Activated CD8-positive, alpha-beta memory T cell treated with anti-CD3 and anti-CD28 coated beads for 24 hours (primary cell): ENCODE results near the gene BTBD17.
"Not testable (repeated sequence)": the region's sequence is repeated elsewhere in the genome, so short reads cannot be mapped to it uniquely, and the experiment has no call there.

Source experiments
- DNase-seq: peaks from one replicate; pipeline ENCODE4 v3.0.0-alpha.2; 2020

The BTBD17 gene, protein sequence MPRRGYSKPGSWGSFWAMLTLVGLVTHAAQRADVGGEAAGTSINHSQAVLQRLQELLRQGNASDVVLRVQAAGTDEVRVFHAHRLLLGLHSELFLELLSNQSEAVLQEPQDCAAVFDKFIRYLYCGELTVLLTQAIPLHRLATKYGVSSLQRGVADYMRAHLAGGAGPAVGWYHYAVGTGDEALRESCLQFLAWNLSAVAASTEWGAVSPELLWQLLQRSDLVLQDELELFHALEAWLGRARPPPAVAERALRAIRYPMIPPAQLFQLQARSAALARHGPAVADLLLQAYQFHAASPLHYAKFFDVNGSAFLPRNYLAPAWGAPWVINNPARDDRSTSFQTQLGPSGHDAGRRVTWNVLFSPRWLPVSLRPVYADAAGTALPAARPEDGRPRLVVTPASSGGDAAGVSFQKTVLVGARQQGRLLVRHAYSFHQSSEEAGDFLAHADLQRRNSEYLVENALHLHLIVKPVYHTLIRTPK

DNA sequence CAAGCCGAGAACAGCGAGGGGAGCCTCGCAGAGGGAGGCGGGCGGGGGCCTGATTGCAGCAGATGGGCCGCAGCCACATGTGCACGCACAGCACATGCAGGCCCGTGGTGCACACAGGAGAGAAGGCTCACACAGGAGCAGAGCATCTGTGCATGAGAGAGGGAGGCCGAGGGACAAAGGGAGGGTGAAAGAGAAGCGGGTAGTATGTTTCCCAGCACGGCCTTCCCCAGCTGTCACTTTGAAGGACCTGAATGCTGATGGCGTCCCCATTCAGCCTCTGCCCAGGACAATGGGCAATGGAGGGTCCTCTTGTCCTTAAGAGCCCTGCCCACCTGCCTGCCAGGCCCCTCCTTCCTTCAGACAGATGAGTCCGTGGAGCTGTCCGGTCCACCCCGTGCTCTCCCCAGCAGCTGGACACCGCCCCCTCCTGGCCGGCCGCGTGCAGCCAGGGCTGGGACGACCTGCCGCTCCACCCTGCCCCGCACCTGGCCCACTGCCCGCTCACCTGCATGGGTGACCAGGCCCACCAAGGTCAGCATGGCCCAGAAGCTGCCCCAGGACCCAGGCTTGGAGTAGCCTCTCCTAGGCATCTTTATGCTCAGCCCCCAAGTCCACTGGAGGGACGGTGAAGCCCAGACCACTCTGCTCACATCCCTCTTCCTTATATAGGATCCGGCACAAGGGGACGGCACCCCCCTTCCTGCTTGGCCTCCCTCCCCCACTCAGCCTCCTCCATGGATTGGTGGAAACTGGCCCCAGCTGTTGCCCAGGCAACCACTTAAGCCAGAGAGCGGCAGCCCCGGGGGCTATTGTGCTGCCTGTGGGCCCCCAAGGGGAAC, at the start of gene BTBD17:
TSS of gene BTBD17 (minus strand) at position 639 of the 839 bp plus-strand sequence. CDS start at position 590, 49 bp downstream.
- peak; percentile 71 for DNase-seq

DNA sequence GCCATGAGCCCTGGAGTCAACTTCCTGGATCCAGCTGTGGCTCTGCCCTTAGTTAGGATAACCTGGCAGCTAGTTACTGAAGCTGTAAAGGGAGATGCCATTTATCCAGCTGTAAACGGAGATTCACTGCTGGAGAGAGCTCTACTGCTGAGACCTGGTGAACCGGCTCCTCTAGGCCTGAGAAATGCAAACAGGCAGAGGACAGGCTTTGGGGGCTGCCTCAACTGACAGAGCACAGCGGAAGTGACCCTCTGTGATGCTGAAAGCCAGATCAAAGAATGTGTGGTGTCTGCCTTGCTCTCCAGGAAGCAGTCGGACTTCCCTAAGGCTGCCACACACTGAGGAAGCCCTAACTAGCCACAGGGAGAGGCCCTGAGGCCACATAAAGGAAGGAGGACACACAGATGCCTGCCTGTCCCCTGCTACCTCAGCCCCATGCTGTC, 48.4 kb upstream of the BTBD17 start:
- DNase-seq = no peak

DNA sequence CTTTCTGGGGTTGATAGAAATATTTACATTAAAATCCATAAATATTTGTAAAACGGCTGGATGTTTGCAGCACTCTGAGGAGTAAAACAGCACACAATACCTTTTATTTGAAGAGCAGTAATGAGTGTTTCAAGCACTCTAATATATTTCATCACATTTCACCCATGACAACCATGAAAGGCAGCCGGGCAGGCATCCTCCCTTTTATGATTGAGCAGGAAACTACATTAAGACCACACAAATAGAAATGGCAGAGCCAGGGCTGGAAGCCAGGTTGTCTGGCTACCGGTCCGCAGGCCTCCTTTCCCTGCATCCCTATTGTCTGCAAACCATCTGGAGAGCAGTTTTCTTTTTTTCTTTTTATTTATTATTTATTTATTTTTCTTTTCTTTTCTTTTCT, 47.1 kb upstream of the BTBD17 start:
- DNase-seq = no peak

DNA sequence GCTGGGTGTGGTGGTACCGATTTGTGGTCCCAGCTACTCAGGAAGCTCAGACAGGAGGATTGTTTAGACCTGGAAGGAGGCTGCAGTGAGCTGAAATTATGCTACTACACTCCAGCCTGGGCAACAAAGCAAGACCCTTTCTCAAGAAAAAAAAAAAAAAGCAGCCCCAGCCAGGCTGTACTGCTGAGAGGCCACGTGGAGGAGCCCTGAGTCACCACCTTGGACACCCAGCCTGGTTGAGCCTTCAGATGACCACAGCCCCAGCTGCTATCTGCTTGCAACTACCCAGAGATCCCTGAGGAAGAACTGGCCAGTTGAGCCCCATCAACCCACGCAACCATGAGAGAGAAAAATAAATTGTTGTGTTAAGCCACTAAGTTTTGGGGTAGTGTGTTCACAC, 46.6 kb upstream of the BTBD17 start:
- no peak for DNase-seq

DNA sequence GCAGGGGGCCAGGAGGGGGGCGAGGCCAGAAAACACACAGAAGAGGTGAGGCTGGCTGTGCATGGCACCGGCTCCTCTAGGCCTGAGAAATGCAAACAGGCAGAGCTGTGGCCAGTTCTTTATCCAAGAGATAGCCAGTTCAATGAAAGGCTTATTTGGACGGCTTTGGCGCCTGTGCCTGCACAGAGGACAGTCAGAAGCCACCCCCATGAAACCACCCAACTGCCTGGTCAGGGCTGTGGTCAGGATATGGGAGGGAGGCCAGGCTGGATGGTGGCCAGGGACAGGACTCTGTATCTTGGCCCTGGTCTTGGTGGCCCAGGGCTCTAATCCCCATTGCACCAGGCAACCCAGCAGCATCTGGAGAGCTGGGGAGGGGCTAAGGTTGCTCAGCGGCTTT, 45.7 kb upstream of the BTBD17 start:
- DNase-seq = no peak

DNA sequence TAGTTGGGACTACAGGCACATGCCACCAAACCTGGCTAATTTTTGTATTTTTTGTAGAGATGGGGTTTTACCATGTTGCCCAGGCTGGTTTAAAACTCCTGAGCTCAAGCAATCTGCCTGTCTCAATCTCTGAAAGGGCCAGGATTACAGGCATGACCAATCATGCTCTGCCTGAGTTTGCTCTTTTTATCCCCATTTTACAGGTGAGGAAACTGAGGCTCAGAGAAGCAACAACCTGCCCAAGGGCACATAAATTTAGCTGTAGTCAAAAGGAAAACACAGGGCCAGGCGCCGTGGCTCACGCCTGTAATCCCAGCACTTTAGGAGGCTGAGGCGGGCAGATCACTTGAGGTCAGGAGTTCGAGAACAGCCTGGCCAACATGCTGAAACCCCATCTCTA, 43.6 kb upstream of the BTBD17 start:
- DNase-seq = not testable (repeated sequence)

DNA sequence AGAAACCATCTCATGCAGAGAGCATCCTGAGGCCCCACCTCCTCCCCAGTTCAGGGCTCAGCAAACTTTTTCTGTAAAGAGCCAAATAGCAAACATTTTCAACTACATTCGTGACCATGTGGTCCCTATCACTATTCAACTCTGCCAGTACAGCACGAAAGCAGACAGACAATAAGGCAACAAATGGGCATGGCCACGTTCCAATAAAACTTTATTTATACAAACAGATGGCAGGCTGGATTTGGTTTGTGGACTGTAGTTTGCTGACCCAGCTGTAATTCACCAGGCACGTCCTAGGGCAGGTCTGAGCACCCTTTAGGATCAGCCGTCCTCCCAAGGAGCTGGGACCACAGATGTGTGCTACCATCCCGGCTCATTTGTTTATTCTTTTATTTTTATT, 43.1 kb upstream of the BTBD17 start:
- no peak for DNase-seq

DNA sequence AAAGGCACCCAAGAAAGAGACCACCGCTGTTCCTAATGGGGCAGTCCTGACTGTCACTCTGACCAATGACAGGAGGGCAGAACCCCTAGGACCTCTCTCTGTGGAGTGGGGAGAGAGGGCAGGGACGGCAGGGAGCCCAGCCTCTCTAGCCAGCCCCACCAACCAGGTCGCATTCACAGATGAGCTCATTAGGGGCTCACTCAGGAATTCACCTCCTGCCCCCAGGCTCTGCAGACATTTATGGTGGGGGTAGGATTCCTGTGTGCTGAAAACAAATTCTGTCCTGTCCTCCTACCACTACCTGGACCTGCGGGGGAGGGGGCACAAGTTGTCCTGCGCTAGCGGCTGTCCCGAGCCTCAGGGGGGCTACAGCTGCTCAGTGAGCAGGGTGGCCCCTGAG, 42.5 kb upstream of the BTBD17 start:
- no peak for DNase-seq

DNA sequence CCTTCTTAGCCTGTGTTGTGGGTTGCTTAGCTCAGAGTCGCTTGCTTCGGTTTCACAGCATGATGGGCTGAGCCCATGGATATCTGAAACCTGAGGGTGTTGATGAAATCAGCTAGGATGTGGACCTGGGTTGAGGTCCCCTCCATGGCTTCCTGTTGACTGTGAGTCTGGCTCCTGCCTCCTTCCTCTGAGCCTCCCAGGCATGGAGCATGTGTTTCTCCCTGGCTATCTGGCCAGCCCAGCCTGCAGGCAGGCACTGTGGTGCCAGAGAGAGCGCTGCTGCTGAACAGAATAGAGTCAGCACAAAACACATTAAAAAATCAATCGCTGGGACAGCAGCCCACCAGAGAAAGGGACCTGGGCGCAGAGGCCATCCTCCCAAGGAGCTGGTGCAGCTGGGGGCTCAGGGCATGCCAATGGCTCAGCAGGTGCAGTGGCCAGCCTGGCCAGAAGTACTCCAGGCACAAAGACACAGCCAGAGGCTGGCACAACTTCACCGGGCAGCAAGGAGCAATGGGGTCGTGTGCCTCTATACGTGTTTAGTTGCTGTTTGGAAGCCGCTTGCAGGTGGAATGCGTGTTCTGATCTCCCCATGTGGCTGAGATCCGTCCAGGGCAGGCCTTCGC, 42.0 kb upstream of the BTBD17 start:
- DNase-seq = no peak

DNA sequence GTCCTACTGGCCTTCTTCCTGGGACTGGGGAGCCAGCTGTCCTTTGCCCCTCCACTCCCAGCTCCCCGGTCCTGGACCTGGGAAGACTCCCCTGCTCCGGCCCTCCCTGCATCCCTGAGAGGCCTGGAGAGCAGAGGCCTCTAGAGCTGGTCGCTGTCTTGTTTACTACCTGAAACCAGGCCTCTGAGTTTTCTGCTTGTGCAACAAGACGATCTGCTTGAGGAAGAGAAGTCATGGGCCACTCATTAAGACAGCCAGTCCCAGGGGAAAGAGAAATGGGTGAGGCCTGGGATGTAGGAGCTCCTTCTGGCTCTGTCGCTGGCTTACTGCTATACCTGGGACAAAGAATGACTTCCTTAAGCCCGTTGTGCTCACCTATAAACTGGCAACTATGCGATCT, 40.4 kb upstream of the BTBD17 start:
- DNase-seq = no peak

DNA sequence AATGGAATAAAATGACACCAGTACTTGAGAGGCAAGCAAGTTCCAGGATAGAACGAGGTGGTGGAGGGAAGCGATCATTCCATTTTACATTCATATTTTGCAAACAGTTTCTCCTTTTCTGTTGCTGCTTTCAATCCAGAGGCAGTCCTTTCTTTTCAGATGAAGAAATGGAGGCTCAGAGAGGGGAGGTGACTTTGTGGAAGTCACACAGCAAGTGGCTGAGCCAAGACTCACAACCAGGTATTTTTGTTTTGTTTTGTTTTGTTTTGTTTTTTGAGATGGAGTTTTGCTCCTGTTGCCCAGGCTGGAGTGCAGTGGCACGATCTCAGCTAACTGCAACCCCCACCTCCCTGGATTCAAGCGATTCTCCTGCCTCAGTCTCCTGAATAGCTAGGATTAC, 34.9 kb upstream of the BTBD17 start:
- no peak for DNase-seq

DNA sequence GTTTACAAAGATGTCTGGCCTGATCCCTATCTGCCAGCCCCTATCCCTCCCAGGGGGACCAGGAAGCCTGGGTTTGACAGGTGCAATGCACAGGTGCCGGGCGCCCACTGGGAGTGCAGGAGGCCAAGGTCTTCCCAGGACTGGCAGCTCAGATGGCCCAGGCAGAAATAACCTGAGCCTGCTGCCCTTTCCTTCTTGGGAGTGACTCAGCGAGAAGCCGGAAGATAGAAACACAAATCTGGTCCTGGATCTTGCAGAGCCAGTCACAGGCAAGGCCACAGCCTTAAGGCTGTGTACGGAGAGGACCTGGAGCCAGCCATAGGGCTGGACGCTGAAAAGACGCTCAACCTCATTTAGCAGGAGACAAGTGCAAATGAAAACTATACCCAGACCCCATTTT, 33.3 kb upstream of the BTBD17 start:
- DNase-seq = no peak

DNA sequence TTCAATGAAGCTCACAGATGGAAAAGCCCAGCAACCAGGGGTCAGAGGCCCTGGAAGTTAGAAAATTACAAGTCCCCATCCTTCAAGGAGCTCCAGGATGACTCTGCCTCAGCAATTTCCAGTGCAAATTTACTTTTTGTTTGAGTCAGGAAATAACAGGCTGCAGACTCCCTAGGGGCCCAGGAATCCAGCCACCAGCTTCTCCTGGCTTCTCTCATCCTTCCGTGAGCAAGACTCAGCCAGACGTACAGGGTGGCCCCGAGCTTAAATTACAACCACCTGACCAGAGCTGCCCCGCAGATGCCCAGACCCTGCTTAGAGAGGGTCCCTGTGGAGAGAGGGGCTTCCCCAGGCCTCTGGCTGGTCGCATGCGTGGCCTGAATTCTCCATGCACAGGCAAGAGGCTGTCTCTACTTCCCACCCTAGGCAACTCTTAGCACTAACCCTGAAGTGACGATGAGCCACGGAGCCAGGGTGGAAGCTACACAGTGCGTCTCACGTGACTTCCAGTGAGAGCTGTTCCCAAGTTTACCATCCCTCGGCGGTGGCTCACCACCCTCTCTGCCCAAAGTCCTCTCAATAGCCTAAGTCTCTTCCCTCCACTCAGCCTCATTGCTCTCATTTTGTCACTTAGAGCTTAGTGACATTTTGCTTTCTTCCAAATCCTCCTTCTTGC, 32.7 kb upstream of the BTBD17 start:
- DNase-seq = no peak

DNA sequence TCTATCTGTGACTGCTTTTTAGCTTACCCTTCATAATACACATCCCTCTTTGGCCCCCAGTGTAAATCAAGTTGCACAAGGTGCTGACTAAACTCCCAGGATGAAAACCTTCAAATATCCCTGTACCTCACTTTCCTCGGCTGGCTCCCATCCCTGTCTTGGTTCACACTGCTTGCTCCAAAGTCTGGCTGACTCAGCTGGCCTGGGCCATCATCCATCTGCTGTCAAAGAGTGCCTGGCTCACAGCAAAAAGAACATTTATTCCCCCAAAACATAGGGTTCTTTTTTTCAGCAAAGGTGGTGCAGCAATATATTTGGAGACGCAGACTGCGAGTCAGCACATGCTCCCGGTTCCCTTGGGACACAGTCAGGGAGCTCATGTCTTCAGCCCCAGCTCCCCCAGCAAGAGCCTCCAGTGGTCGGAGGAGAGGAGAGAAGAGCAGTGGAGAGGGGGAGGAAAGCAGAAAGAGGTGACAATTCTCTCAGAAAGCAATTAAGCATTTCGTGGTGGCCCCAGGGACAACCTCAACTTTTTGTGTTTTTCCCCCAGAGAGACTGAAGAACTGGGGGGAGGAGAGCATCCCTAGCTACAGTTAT, 31.8 kb upstream of the BTBD17 start:
- DNase-seq = no peak

DNA sequence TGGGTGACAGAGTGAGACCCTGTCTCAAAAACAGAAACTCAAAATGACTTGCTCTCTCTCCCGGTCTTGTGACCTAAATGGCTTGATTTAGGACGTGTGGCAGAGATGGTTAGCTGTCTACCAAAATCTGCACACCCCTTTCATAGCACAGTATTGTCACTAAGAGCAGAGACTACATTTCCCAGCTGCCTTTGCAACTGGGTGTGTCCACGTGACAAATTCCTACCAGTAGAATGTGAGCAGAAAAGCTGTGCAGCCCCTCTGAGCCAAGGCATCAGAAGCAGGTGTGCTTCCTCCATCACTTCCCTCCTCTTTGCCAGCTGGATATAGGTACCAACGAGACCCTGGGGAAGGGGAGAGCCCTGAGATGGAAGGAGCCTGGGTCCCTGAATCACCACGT, 31.2 kb upstream of the BTBD17 start:
- DNase-seq = no peak

DNA sequence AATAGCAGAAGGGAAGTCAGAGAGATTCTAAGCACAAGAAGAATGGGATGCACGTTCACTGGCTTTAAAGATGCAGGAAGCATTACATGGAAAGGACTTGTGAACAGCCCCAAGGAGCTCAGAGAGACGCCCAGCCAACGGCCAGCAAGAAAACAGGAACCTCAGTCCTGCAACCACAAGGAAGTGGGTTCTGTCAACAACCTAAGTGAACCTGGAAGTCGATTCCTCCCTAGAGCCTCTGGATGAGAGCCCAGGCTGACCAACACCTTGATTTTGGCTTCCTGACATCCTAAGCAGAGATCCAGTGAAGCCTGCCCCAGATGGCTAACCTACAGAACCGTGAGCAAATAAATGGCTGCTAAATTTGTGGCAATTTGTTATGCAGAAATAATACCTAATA, 30.1 kb upstream of the BTBD17 start:
- no peak for DNase-seq

DNA sequence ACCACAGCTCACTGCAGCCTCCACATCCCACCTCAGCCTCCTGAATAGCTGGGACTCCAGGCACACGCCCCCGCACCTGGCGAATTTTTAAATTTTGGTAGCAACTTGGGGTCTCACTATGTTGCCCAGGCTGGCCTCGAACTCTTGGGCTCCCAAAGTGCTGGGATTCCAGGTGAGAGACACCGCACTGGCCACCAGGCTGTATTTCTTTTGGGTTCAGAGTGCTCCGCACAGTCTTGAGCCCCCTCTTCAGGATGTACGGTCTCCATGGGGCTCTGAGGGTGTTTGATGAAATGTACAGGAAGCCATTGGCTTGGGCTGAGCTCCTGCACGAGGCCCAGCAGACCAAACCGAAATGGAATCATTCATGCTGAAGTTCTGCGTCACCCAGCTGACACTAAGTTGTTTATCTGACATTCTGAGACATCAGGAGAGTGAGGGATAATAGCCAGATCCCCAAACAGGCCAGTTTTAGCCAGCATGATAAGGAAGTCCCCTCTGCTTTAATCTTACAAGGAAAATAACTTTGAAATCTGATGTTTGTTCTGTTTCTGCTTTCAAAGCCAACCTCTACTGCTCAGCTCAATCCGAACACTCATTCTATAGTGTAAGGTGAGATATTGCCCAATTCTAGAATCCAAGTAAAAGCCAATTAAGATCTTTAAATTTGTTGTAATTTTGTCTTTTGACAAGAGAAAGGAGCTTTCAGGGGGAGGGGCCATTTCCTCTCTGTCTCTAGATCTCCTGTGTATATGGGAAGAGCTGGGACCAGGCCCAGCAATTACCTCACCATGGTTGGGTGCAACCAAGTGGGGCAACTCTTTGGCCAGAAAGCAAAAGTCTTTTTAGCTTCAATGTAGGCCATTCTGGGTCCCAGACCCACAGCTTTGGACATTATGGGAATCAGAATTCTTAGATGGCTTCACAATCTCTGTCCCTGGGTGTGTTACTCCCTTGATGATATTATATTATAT, 29.3 kb upstream of the BTBD17 start:
- DNase-seq = no peak

DNA sequence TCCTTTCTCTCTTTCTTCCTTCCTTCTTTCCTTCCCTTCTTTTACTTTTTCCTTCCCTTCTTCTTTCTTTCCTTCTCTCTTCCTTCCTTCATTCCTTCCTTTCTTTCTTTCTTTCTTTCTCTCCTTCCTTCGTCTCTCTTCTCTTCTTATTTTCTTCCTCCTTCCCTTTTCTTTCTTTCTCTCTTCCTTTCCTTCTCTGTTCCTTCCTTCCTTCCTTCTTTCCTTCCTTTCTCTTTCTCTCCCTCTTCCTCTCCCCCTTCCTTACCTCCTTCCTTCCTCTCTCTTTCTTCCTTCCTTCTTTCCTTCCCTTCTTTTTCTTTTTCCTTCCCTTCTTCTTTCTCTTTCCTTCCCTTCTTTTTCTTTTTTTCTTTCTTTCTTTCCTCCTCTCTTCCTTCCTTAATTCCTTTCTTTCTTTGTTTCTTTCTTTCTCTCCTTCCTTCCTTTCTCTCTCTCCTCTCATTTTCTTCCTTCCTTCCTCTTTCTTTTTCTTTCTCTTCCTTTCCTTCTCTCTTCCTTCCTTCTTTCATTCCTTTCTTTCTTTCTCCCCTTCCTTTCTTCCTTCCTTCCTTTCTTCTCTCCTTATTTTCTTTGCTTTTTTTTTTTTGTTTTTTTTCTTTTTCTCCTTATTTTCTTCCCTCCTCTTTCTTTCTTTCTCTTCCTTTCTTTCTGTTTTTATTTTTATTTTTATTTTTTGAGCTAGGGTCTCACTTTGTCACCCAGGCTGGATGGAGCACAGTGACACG, 28.4 kb upstream of the BTBD17 start:
- DNase-seq = no peak

DNA sequence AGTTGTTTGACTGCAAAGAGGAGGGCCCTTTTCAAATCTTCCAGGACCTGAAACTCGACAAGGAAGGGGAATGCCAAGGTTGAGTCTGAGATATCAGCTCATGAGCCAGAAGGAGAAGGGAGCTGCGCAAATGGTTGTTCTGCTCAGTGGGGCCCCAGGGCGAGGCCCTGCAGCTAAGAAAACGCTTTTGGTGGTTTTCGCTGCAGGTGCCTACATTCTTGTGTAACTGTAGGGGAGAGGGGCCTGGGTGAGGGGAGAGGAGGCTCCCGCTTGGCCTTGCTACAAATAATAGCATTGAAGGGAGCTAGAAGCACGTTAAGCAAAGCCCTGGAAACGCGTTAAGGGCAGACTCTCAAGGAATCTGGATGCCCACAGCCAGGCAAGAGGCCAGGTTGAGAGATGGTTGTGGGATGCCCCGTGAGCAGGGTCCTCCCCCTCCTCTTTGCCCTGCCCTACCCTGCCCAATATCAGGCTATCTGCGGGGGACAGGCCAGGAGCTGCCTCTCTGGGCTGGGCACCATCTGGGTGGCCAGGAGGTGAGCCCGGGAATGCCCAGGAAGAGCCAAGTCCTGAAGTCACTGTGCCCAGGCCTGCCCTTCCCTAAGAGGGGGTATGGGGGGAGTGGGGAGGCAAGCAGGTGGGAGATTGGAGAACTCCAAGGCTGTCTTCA, 27.6 kb upstream of the BTBD17 start:
- DNase-seq = no peak
